ENCODE results near the gene OR52B2.
"Not testable (repeated sequence)": the region's sequence is repeated elsewhere in the genome, so short reads cannot be mapped to it uniquely, and the experiment has no call there.

The OR52B2 gene

DNA sequence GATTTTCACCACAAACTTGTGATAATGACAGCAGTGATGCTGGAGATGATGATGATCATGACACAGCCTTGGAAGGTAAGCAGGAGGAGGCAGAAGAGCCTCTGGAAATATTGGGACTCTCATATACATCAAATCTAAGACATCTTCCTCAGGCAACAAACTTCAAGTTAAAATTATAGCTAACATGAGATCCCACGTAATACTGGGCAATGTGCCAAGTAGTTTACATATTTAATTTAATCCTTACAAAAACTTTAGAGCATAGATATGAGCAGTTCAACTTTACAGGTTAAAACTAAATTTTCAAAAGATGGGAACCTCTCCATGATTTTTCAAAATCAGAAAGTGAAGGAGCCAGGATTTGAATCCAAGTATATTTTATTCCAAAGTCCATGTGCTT lies 19.0 kb downstream of the OR52B2 start:
- no peak for DNase-seq

DNA sequence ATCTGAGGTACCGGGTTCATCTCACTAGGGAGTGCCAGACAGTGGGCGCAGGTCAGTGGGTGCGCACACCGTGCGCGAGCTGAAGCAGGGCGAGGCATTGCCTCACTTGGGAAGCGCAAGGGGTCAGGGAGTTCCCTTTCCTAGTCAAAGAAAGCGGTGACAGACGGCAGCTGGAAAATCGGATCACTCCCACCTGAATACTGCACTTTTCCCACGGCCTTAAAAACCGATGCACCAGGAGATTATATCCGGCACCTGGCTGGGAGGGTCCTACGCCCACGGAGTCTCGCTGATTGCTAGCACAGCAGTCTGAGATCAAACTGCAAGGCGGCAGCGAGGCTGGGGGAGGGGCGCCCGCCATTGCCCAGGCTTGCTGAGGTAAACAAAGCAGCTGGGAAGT lies 26.4 kb downstream of the OR52B2 start:
- not testable (repeated sequence) for DNase-seq

DNA sequence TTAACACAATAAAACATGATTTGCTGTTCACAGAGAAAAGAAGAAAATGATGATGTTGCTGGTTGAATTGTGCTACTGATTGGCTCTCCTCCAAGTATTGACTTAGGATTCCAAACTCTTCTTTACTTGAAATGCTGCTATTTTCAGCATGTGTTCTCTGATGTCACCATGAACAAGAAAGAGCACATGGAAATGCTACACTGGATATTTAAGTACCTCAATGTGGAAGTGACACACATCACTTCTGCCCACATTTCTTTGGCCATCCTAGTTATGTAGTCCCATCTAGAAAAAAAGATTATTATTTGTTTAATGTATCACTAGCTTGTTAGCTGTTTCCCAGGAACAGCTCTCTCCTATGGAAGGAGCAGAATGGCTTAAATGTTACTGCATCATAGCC lies 27.2 kb downstream of the OR52B2 start:
- DNase-seq = no peak

DNA sequence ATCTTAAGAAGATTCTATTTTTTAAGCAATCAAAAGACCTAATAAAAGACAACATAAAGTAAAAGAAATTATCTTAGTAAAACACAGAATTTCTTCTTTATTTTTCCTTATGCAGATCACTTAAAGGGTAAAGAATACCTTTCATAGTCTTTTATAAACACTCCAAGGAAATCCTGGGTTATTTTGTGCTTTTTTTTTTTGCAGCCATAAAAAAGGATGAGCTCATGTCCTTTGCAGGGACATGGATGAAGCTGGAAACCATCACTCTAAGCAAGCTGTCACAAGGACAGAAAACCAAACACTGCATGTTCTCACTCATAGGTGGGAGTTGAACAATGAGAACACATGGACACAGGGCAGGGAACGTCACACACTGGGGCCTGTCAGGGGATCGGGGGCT lies 34.2 kb downstream of the OR52B2 start:
- not testable (repeated sequence) for DNase-seq

DNA sequence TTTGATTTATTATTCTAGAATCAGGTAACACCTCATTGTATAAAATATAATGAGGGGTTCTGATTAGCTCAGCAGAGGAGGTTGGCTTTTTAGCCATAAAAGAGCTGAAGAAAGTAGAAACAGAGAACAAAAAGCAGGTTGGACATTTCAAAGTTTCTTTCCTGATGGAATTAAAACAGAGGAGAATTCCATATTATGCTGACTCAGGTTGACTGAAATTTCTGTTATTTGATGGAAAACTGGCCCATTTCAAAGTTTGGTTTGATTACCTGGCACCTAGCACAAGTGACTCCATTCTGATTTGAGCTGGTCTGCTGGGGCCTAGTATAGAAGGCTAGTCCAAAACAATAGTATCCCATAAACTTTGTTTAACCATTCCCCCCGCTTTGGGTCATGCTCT lies 37.7 kb downstream of the OR52B2 start:
- DNase-seq = no peak

DNA sequence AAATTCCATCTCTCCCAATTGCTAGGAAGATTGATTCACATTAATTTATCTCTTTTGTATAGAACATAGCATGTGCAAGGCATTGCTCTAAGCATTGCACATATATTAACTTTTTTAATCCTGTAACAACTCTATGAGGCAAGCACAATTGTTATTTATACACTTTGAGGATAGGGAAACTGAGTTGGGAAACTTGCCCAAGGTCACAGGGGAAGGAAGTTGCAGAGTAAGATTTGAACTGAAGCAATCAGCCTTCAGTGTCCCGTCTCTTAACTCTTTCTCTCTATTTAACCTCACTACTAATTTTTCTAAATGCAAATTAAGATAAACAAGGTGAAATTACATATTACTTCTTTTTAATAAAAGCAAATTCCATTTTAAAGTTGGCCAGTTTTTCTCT lies 40.5 kb downstream of the OR52B2 start:
- no peak for DNase-seq

DNA sequence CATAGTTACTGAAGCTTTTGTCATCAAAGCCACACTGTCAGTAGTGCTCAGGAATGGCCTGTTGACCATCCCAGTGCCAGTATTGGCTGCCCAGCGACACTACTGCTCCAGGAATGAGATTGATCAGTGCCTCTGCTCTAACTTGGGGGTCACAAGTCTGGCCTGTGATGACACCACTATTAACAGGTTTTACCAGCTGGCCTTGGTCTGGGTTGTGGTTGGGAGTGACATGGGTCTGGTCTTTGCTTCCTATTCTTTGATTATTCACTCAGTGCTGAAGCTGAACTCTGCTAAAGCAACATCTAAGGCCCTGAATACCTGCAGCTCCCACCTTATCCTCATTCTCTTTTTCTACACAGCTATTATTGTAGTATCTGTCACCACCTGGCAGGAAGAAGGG lies 41.1 kb downstream of the OR52B2 start:
- no peak for DNase-seq

DNA sequence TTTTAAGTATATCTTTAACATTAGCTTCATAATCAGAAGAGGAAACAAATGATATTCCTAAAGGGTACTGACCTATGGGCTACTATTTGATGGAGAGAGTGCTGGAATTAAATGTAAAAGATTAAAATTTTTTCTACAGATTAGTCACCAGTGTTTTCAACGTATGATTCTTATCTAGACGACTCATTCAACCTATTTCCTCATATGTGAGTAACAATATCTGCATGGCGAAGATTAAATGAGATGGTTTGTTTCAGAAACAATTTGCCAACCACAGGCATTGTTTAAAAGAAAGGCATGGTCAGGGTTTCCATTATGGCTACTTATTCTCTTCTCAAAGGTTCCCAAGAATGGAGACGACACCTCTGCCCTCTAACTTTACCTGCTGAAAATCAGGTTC lies 42.2 kb downstream of the OR52B2 start:
- DNase-seq = no peak

DNA sequence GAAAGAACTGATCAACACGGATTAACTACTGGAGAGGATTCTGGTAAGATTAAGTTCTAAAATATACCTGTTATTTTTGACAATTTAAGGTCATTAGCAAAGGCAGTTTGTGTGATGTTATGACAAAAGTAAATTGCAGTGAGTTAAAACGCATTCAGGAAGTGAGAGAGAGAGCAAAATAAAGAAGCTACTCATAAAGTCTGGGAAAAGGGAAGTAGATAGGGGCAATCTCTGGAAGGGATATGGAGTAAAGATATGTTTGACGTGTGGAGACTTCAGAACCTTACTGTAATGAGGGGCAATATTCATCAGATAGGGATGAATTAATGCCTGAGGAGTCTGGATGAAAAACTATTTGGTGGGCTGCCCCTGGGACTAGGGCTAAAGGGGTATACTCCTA lies 45.9 kb downstream of the OR52B2 start:
- DNase-seq = no peak
